HG03066 (cell line): ENCODE measurements around the gene VEPH1.

Source experiments
- ATAC-seq: cut with Tn5 transposase; IDR thresholded peaks from one replicate; pipeline ENCODE4 v1.9.1; 2021; ENCODE audit warnings: low read depth; ENCODE audit not compliant: unreplicated experiment

The VEPH1 gene

GRCh38 chr3:157479464-157480243 lies 23.6 kb downstream of the VEPH1 start:
- no peak for ATAC-seq

GRCh38 chr3:157477441-157477840 lies 25.8 kb downstream of the VEPH1 start:
- ATAC-seq, result no peak

GRCh38 chr3:157475921-157476414 lies 27.2 kb downstream of the VEPH1 start:
- no peak for ATAC-seq

GRCh38 chr3:157472648-157473047 lies 30.6 kb downstream of the VEPH1 start:
- no peak for ATAC-seq

GRCh38 chr3:157471064-157471463 lies 32.2 kb downstream of the VEPH1 start:
- ATAC-seq, result no peak

- ATAC-seq, result no peak
Observed at GRCh38 chr3:157469561-157470294, 33.5 kb downstream of the VEPH1 start.

- ATAC-seq, result no peak
Observed at GRCh38 chr3:157467200-157467599, 36.0 kb downstream of the VEPH1 start.

- ATAC-seq, result no peak
Observed at GRCh38 chr3:157465741-157466140, 37.5 kb downstream of the VEPH1 start.

GRCh38 chr3:157464321-157464720 lies 38.9 kb downstream of the VEPH1 start:
- no peak for ATAC-seq

- ATAC-seq, result no peak
Observed at GRCh38 chr3:157463816-157464215, 39.4 kb downstream of the VEPH1 start.

GRCh38 chr3:157460253-157460652 lies 43.0 kb downstream of the VEPH1 start:
- no peak for ATAC-seq

GRCh38 chr3:157459706-157460105 lies 43.5 kb downstream of the VEPH1 start:
- no peak for ATAC-seq

- no peak for ATAC-seq
Observed at GRCh38 chr3:157453824-157454223, 49.4 kb downstream of the VEPH1 start.

GRCh38 chr3:157452097-157452496 lies 51.1 kb downstream of the VEPH1 start:
- ATAC-seq, result no peak

GRCh38 chr3:157447026-157447694 lies 56.1 kb downstream of the VEPH1 start:
- ATAC-seq, result no peak

- ATAC-seq, result no peak
Observed at GRCh38 chr3:157445857-157446256, 57.4 kb downstream of the VEPH1 start.

GRCh38 chr3:157444797-157445184 lies 58.4 kb downstream of the VEPH1 start:
- no peak for ATAC-seq

- no peak for ATAC-seq
Observed at GRCh38 chr3:157443905-157444796, 59.1 kb downstream of the VEPH1 start.

GRCh38 chr3:157442729-157443128 lies 60.5 kb downstream of the VEPH1 start:
- ATAC-seq, result no peak

GRCh38 chr3:157441102-157441624 lies 62.1 kb downstream of the VEPH1 start:
- no peak for ATAC-seq
